GM19468 (cell line): ENCODE data around the gene ARRDC1.
A peak's percentile ranks its signal among the peaks of the same experiment; 100 is the strongest.
"Not testable (repeated sequence)": the region's sequence is repeated elsewhere in the genome, so short reads cannot be mapped to it uniquely, and the experiment has no call there.

Source experiments
- ATAC-seq: cut with Tn5 transposase; IDR thresholded peaks from one replicate; pipeline ENCODE4 v1.9.1; 2021; ENCODE audit warnings: mild to moderate bottlenecking, moderate library complexity, moderate number of reproducible peaks; ENCODE audit not compliant: unreplicated experiment; ENCODE audit errors: extremely low read depth

The ARRDC1 gene

GRCh38 chr9:137611623-137612609, 6.4 kb downstream of the ARRDC1 start:
- ATAC-seq = no peak

DNA sequence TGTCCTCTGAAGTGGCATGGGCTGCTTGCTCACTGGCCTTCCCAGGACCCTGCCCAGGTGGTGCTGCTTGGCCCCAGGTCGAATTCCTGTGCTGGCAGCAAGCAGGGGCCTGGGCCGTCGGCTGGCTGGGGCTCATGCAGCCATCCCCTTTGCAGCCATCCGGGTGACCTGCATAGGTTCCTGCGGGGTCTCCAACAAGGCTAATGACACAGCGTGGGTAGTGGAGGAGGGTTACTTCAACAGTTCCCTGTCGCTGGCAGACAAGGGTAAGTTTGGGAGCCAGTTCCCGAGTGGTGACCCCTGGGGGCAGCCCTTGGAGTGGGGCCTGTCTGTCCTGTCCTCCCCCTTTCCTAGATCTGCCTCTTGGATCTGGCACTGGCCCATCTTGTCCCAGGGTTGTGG, 7.3 kb downstream of the ARRDC1 start:
- ATAC-seq = no peak

DNA sequence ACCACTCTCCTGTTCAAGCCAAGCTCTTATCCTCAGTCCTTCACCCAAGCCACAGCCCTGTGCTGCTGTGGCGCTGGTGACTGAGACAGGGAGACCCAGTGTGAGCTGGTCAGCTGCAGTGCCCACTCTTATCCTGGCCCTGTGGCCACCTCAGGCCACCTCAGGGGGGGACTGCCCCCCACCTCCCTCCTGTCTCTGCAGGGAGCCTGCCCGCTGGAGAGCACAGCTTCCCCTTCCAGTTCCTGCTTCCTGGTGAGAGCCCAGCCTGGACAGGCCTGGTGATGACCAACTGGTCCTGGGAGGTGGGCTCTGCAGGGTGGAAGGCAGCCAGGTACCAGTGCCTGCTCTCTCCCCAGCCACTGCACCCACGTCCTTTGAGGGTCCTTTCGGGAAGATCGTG, 7.8 kb downstream of the ARRDC1 start:
- ATAC-seq = no peak

- ATAC-seq = no peak
These were observed 8.4 kb downstream of the ARRDC1 start for GRCh38 chr9:137613738-137614523.

DNA sequence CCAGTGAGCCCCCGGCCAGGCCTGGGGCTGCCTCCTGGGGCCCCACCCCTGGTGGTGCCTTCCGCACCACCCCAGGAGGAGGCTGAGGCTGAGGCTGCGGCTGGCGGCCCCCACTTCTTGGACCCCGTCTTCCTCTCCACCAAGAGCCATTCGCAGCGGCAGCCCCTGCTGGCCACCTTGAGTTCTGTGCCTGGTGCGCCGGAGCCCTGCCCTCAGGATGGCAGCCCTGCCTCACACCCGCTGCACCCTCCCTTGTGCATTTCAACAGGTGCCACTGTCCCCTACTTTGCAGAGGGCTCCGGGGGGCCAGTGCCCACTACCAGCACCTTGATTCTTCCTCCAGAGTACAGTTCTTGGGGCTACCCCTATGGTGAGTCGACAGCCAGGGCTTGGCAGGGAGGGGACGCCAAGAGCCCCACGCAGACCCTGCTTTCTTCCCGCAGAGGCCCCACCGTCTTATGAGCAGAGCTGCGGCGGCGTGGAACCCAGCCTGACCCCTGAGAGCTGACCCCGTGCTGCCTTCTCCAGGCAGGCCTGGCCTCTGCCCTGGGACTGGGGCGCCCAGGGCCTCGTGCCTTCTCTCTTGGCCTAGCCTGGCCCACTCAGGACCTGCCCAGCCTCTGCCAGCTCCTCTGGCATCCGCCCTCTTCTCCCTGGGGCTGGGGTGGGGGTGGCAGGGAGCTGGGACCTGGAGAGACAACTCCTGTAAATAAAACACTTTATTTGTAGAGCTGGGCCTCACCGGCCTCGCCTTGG, 9.3 kb downstream of the ARRDC1 start:
- no peak for ATAC-seq

GRCh38 chr9:137615387-137615871, 9.9 kb downstream of the ARRDC1 start:
- no peak for ATAC-seq

DNA sequence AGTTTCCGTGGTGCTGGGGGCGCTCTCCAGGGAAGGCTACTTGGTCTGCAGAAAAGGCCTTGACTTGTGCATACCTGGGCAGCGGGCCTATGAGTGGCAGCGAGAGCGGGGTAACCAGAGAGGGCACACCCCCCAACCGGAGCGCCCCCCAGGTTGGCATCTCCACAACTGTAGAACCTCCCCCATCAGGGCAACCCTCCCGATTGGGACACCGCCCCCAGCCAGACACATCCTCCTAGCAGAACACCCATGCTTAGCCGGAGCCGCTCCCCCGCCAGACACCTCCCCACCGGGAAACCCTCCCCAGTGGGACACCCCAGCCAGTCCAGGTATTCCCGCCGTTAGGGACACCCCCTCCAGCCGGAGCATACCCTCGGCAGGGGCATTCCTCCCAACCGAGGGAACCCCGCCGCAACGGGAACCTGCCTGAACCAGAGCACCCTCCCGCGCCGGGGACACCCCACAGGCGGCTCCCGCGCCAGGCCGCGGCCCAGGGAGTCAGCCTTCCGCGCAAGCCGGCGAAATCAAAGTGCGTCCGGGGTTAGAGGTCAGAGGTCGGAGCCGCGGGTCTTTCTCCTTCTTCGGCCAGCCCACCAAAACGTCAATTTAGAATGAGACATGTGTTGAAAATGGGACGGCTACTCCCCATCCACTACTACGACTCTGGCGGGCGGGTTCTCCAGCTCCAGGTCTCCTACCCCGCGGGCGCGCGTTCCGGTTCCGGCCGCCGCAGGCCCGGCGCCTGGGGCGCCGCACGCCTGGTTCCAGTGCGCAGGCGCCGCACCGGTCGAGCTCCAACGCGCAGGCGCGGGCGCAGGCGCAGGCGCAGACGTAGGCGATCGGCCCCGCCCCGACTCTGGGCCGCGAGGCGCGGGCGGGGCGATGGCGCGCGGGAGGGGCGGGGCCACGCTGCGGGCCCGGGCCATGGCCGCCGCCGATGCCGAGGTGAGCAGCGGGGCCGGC, 12.9 kb downstream of the ARRDC1 start, which contains the start of gene EHMT1:
TSS of gene EHMT1 (plus strand) at position 901 of the 963 bp plus-strand sequence. CDS start at position 925, 24 bp downstream.
- peak; percentile 46 for ATAC-seq

DNA sequence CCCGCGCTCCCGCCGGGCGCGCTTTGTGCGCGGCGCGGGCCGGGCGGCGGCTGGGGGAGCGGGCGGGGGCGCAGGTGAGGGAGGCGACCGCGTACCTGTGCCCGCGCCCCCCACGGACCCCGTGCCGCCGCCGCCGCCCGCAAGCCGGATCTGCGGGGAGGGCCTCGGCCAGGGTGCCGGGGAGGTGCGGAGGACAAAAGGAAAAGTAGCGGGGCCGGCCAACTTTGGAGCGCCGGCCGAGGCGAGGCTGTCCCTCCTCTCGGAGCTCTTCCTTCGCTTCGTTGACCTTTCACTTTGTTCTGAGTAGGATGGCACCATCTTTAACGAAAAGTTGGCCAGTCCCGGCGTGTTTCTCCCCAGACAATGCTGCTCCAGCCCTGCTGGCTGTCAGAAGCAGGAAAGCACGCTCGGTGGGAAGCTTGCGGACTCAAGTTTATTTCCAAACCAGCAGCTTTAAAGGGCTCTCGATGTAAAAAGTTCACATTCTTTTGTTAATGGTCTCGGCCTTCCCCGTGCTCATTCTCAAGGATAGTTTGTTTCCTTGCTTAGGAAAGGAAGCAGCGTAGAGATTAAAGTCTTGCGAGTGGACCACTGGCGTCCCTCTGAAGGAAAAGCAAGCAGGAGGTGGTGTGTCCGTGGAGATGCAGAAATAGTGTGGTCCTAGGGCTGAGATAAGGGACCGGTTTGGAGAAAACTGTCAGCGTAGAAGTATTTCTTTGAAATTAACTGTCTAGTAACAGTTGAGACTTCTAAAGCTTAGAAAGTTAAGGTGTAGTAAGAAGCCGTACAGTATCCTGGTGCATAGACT, 14.0 kb downstream of the ARRDC1 start:
- ATAC-seq = no peak

- no peak for ATAC-seq
These were observed 14.5 kb downstream of the ARRDC1 start for GRCh38 chr9:137620048-137620405.

DNA sequence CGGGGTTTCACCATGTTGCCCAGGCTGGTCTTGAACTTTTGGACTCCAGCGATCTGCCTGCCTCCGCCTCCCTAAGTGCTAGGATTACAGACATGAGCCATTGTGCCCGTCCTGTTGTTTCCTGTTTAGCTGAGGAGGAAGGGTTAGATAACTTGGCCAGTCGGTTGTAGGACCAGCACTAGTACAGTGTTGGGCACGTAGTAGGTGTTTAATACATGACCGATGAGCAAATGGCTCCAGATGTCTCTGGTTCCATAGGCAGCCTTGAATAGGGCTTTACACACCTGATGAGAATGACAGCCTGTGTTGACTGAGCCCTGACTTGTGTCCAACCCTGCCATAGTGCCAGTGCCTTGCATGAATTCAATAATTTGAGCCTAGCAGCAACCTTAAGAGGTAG, 15.1 kb downstream of the ARRDC1 start:
- no peak for ATAC-seq

DNA sequence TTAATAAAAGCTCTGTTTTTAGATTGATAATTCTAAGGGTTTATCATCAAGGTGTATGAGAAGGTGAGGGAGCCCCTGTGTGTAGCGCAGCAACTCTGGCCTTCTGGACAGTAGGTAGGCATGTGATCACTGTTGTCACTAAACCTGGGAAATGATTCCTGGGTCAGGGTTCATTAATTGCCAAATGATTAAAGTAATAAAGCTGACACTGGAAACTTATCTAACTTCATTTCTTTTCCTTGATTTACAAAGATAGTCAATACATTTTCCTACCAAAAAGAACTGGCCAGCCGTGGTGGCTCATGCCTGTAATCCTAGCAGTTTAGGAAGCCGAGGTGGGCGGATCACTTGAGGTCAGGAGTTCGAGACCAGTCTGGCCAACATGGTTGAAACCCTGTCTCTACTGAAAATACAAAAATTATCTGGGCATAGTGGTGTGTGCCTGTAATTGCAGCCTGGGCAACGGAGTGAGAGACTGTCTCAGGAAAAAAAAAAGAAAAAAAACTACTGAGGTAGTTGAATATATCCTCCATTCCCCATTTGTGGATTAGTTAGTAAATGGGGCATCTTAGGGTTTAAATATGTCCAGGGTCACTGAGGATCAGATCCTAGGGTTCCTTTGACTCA, 15.8 kb downstream of the ARRDC1 start:
- ATAC-seq = no peak

- ATAC-seq = not testable (repeated sequence)
These were observed 16.7 kb downstream of the ARRDC1 start for GRCh38 chr9:137622211-137622610.

DNA sequence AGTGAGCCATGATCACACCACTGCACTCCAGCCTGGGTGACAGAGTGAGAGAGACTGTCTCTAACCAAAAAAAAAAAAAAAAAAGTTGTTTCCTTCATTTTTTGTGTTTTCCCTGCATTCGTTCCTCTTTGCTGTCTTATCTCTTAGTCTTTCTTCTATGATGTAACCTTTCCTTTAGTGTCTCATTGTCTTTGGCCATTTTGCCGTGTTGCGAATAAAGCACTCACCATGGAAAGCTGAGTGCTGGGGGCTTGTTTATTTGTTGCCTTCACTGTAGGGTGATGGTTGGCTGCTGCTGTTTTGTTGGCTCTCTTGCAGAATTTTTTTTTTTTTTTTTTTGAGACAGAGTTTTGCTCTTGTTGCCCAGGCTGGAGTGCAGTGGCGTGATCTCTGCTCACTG, 21.0 kb downstream of the ARRDC1 start:
- no peak for ATAC-seq

DNA sequence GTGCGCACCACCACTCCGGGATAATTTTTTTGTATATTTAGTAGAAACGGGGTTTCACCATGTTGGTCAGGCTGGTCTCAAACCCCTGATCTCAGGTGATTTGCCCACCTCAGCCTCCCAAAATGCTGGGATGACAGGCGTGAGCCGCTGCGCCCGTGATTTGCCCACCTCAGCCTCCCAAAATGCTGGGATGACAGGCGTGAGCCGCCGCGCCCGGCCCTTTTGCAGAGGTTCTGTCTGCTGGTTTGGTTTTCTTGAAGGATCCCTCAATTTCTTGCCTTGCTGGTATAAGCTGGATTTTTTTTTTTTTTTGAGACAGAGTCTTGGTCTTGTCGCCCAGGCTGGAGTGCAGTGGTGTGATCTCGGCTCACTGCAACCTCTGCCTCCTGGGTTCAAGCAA, 21.9 kb downstream of the ARRDC1 start:
- not testable (repeated sequence) for ATAC-seq

DNA sequence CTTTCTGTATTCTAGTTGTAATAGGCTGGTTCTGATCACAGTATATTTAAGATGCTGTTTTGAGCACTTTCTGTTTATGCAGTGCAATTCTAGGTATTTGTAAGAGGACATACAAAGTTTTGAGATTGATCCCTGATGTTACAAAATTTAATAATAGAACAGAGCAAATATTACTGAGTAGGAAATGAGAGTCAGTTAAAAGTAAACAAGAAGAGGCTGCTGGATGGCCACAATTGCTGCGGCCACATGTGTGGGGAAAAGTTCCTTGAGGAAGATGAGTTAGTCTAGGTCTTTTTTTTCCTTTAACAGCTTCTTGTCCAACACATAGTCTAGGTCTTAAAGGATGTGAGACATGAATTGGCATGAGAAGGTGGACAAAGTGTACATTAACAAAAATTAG, 24.6 kb downstream of the ARRDC1 start:
- no peak for ATAC-seq

DNA sequence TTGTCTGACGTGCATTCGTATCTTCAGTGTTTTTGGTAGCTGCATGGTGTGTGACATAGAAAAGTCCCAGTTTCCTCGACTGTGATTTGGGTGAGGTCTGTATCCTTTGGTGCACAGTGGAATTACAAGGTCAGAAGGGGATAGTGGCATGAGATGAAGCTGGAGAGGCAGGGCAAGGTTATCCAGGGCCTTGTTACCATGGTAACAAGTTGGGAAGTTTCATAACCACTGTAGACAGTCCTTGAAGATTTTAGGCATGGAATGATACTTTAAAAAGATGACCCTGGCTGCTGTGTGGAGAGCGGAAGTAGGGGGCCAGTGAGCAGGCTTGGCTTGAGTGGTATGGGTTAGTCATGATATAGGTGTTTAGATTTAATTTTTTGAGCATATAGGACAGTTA, 25.2 kb downstream of the ARRDC1 start:
- no peak for ATAC-seq

DNA sequence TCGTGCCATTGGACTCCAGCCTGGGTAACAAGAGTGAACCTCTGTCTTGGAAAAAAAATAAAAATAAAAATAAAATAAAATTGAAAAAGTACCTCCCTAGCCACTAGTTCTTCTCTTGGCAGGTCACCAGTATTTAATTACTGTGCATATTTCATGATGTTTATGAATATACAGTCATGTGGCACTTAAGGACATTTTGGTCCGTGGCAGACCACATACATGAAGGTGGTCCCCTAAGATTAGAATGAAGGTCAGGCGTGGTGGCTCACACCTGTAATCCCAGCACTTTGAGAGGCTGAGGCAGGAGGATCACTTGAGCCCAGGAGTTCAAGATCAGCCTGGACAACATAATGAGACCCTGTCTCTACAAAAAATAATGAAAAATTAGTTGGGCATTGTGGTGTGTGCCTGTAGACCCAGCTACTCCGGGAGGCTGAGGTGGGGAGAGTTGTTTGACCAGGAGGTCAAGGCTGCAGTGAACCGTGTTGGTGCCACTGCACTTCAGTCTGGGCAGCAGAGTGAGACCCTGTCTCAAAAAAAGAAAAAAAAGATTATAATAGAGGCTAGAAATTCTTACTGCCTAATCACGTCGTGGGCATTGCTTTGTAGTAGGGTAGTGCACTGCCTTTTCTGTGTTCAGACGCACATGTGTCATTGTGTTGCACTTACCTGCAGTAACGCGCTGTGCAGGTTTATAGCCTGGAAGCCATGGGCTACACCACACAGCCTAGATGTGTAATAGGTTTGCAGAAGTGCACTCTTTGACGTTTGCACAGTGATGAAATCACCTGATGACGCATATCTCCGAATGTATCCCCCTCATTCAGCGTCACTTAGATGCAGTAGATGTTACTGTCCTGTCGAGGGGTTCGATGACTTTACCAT, 26.1 kb downstream of the ARRDC1 start:
- no peak for ATAC-seq
